Thyroid gland (tissue), 4 donors: ENCODE results near the gene CDHR2.

Experiments
- POLR2A ChIP-seq, 2 donors: fragments of 450-650 bp; IDR thresholded peaks; one replicate each; pipeline ENCODE4 v1.6.1; 2017; ENCODE audit warnings: antibody characterized with exemption in 2 of 2, mild to moderate bottlenecking in 2 of 2, moderate library complexity in 1 of 2
- TF ChIP-seq, protein P1 (sequence below), 6 experiments: fragments of 200-600 bp in 3 of 6; fragments of 450-650 bp in 3 of 6; sonication (generic) in 3 of 6; IDR thresholded peaks; one replicate each; pipeline ENCODE4 v1.5.1; 2016 to 2019; ENCODE audit warnings: antibody characterized with exemption in 6 of 6, mild to moderate bottlenecking in 2 of 6, inconsistent platforms in 1 of 6, moderate library complexity in 1 of 6

DNA sequence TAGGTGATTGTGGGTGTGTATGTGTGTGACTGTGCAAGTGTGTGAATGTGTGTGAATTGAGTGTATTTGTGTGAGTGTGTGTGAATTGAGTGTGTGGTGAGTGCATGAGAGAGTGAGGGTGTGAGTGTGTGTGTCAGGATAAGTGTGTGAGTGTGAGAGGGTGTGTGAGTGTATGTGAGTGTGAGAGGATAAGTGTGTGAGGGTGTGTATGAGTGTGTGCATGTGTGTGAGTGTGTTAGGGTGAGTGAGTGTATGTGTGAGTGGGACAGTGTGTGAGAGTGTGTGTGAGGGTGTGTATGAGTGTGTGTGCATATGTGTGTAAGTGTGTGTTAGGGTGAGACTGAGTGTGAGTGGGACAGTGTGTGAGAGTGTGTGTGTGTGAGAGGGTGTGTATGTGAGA is 39.2 kb downstream of the CDHR2 start:
- TF ChIP-seq POLR2A (IDR thresholded peaks at IDR 0.05), result no peak
- TF ChIP-seq, protein P1, sequence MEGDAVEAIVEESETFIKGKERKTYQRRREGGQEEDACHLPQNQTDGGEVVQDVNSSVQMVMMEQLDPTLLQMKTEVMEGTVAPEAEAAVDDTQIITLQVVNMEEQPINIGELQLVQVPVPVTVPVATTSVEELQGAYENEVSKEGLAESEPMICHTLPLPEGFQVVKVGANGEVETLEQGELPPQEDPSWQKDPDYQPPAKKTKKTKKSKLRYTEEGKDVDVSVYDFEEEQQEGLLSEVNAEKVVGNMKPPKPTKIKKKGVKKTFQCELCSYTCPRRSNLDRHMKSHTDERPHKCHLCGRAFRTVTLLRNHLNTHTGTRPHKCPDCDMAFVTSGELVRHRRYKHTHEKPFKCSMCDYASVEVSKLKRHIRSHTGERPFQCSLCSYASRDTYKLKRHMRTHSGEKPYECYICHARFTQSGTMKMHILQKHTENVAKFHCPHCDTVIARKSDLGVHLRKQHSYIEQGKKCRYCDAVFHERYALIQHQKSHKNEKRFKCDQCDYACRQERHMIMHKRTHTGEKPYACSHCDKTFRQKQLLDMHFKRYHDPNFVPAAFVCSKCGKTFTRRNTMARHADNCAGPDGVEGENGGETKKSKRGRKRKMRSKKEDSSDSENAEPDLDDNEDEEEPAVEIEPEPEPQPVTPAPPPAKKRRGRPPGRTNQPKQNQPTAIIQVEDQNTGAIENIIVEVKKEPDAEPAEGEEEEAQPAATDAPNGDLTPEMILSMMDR (IDR thresholded peaks at IDR 0.05), result no peak
